Adrenal gland (tissue), 5 donors: Measurements from ENCODE around the gene NIN.

Experiments used
- CTCF ChIP-seq, 6 experiments: fragments of 450-650 bp in 4 of 6; fragments of 200-600 bp in 2 of 6; sonication (generic) in 1 of 6; IDR thresholded peaks; 1 replicate in 5 of 6; 2 replicates in 1 of 6; pipeline versions ENCODE4 v1.5.1 to v1.8.0; 2016 to 2021; ENCODE audit warnings: antibody characterized with exemption in 6 of 6, mild to moderate bottlenecking in 2 of 6, moderate library complexity in 1 of 6
- POLR2A ChIP-seq, 2 donors: fragments of 450-650 bp; IDR thresholded peaks; one replicate each; pipeline ENCODE4 v1.6.1; 2017; ENCODE audit warnings: antibody characterized with exemption in 2 of 2, mild to moderate bottlenecking in 2 of 2, moderate library complexity in 1 of 2
- donor health status: DM: no; HTN: no; CAD: no.

DNA sequence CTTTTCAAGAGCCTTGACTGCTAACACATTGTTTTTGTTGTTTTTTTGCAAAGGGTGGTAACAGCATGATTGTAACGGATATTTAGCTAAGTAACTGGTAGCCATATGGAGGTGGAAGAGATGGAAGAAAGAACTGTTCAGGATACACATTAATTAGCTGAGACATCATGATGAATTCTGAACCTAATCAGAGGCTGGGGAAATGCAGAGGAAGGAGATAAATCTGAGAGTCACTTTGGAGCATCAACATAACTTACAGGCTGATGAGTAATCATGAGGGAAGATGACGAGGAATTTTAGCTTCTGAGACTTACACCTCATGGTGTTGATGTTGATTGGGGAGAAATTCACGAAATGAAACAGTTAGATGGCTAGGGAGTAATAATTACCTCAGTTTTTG lies 62.3 kb downstream of the NIN start:
- TF ChIP-seq POLR2A (IDR thresholded peaks at IDR 0.05) (no peak), CTCF (IDR thresholded peaks at IDR 0.05) (no peak)
